Stimulated activated CD4-positive, alpha-beta T cell treated with anti-CD3 and anti-CD28 coated beads, TNF-alpha, amount 100 ng/mL, for 24 hours (primary cell): ENCODE data around the gene PHYHIPL.

ENCODE experiments used
- DNase-seq, 3 experiments: peaks; one replicate each; pipeline ENCODE4 v3.0.0-alpha.2; 2020; ENCODE audit warnings: low read depth in 3 of 3

Gene PHYHIPL

GRCh38 chr10:59176241-59177030 is at the start of gene PHYHIPL:
Gene PHYHIPL, plus strand, starts transcription at chr10:59176643. Its CDS starts 211 bp downstream, at chr10:59176854.
- no peak for DNase-seq

GRCh38 chr10:59126991-59127390 is 49.5 kb upstream of the PHYHIPL start:
- no peak for DNase-seq

GRCh38 chr10:59127991-59128390 is 48.5 kb upstream of the PHYHIPL start:
- no peak for DNase-seq

- no peak for DNase-seq
These were observed 46.6 kb upstream of the PHYHIPL start for GRCh38 chr10:59129867-59130266.

- no peak for DNase-seq
These were observed 44.8 kb upstream of the PHYHIPL start for GRCh38 chr10:59131666-59132065.

GRCh38 chr10:59133841-59134593 is 42.4 kb upstream of the PHYHIPL start:
- DNase-seq, result no peak

- DNase-seq, result no peak
These were observed 41.7 kb upstream of the PHYHIPL start for GRCh38 chr10:59134785-59135184.

GRCh38 chr10:59135275-59135674 is 41.2 kb upstream of the PHYHIPL start:
- DNase-seq, result no peak

GRCh38 chr10:59138052-59138451 is 38.4 kb upstream of the PHYHIPL start:
- no peak for DNase-seq

- DNase-seq, result no peak
These were observed 32.9 kb upstream of the PHYHIPL start for GRCh38 chr10:59143544-59143943.

GRCh38 chr10:59148701-59149100 is 27.7 kb upstream of the PHYHIPL start:
- no peak for DNase-seq

GRCh38 chr10:59155556-59155955 is 20.9 kb upstream of the PHYHIPL start:
- no peak for DNase-seq

- DNase-seq, result no peak
These were observed 8.9 kb upstream of the PHYHIPL start for GRCh38 chr10:59167512-59167911.

GRCh38 chr10:59172567-59172966 is 3.9 kb upstream of the PHYHIPL start:
- no peak for DNase-seq

- DNase-seq, result no peak
These were observed 3.0 kb upstream of the PHYHIPL start for GRCh38 chr10:59173414-59173813.

GRCh38 chr10:59175538-59176240 is 754 bp upstream of the PHYHIPL start:
- DNase-seq, result no peak

- no peak for DNase-seq
These were observed 771 bp downstream of the PHYHIPL start for GRCh38 chr10:59177031-59177797.

- DNase-seq, result no peak
These were observed 1.4 kb downstream of the PHYHIPL start for GRCh38 chr10:59177836-59178235.

GRCh38 chr10:59179068-59179467 is 2.6 kb downstream of the PHYHIPL start:
- no peak for DNase-seq

- no peak for DNase-seq
These were observed 4.3 kb downstream of the PHYHIPL start for GRCh38 chr10:59180689-59181270.

GRCh38 chr10:59181668-59182067 is 5.2 kb downstream of the PHYHIPL start:
- no peak for DNase-seq
